Endothelial cell of umbilical vein (primary cell): Measurements from ENCODE around the gene GABPB1. TPM values are rescaled to one million over a fixed set of nuclear protein-coding genes. Genes with fewer than 3 reads are reported as not detected.

ENCODE experiments used
- BruUV-seq: library from RNA; stranded (reverse); fragments of 400-500 nt; replicated peaks from 2 replicates; lab custom pipeline; 2021; lab: Mats Ljungman, UMichigan
- CTCF ChIA-PET: fragments of 300-600, 350-600 bp; sonication (Branson Sonifier 250); formaldehyde crosslinking; loops from one replicate; lab custom pipeline; 2021; ENCODE audit warnings: antibody characterized with exemption, inconsistent platforms; lab: Charles Lee
- POLR2A ChIA-PET: fragments of 300-600, 350-600 bp; sonication (Branson Sonifier 250); formaldehyde crosslinking; loops from one replicate; lab custom pipeline; 2021; ENCODE audit warnings: antibody characterized with exemption, inconsistent platforms; lab: Charles Lee
- DNase-seq: peaks from one replicate; pipeline ENCODE4 v3.0.0-alpha.2; 2011; ENCODE audit warnings: low read depth, low spot score
- FAIRE-seq: peaks from 2 replicates; lab custom pipeline; 2011; peaks lifted over from hg19 to GRCh38; lab: Jason Lieb, UNC
- H2AFZ ChIP-seq: 2 replicates; pipeline ENCODE4 v1.6.0; 2012; ENCODE audit warnings: low read depth, low read length, control low read depth, inconsistent platforms
- H3K27ac ChIP-seq: 2 replicates; pipeline ENCODE4 v1.5.1; 2011; ENCODE audit warnings: low read depth, mild to moderate bottlenecking, control low read depth, low read length, moderate library complexity; ENCODE audit not compliant: insufficient read depth
- H3K27me3 ChIP-seq, 2 experiments: 2 replicates each; pipeline versions ENCODE4 v1.6.0 to v1.6.1; 2011; ENCODE audit warnings: low read length in 2 of 2, mixed read lengths in 1 of 2; ENCODE audit not compliant: control insufficient read depth in 2 of 2, insufficient read depth in 2 of 2
- H3K36me3 ChIP-seq, 2 experiments: 2 replicates in 1 of 2; 3 replicates in 1 of 2; pipeline ENCODE4 v1.5.1; 2011; ENCODE audit warnings: low read length in 2 of 2, mild to moderate bottlenecking in 1 of 2, moderate library complexity in 1 of 2; ENCODE audit not compliant: control insufficient read depth in 2 of 2, insufficient read depth in 2 of 2; ENCODE audit errors: extremely low read depth in 1 of 2
- H3K4me1 ChIP-seq: 3 replicates; pipeline ENCODE4 v1.5.1; 2011; ENCODE audit warnings: mild to moderate bottlenecking, low read length; ENCODE audit not compliant: control insufficient read depth, insufficient read depth; ENCODE audit errors: extremely low read depth
- H3K4me2 ChIP-seq: 2 replicates; pipeline ENCODE4 v1.6.1; 2011; ENCODE audit warnings: low read length, control low read depth, mixed read lengths; ENCODE audit not compliant: insufficient read depth
- H3K4me3 ChIP-seq, 3 experiments: fragments of 200-600 bp in 1 of 3; sonication (generic), shearing (Covaris generic) in 1 of 3; replicated peaks in 1 of 3; 2 replicates each; pipeline ENCODE4 v1.5.1; 2011 to 2016; ENCODE audit warnings: control low read depth in 3 of 3, low read length in 3 of 3, mild to moderate bottlenecking in 2 of 3, inconsistent platforms in 1 of 3, low read depth in 1 of 3, moderate library complexity in 1 of 3; ENCODE audit not compliant: insufficient read depth in 1 of 3
- H3K79me2 ChIP-seq: 2 replicates; pipeline ENCODE4 v1.6.0; 2012; ENCODE audit warnings: low read length, inconsistent platforms; ENCODE audit not compliant: control insufficient read depth, insufficient read depth
- H3K9ac ChIP-seq: replicated peaks from 2 replicates; pipeline ENCODE3; 2011; ENCODE audit warnings: low read length, control low read depth; ENCODE audit not compliant: insufficient read depth; ENCODE audit errors: extremely low read depth
- H3K9me1 ChIP-seq: replicated peaks from 3 replicates; pipeline ENCODE4 v1.6.0; 2011; ENCODE audit warnings: mild to moderate bottlenecking, low read length; ENCODE audit not compliant: control insufficient read depth, insufficient read depth; ENCODE audit errors: extremely low read depth
- H3K9me3 ChIP-seq: replicated peaks from 2 replicates; pipeline ENCODE4 v1.5.1; 2012; ENCODE audit warnings: low read length, inconsistent platforms; ENCODE audit not compliant: control insufficient read depth, insufficient read depth
- H4K20me1 ChIP-seq: replicated peaks from 2 replicates; pipeline ENCODE3; 2011; ENCODE audit warnings: mild to moderate bottlenecking, low read length; ENCODE audit not compliant: control insufficient read depth, insufficient read depth; ENCODE audit errors: extremely low read depth
- CTCF ChIP-seq, 2 donors: IDR thresholded peaks; 1 replicate in 1 of 2; 2 replicates in 1 of 2; pipeline ENCODE4 v1.5.1; 2011; ENCODE audit warnings: low read length in 2 of 2, mild to moderate bottlenecking in 2 of 2, moderate library complexity in 2 of 2, control low read depth in 1 of 2, inconsistent platforms in 1 of 2, low read depth in 1 of 2; ENCODE audit not compliant: insufficient read depth in 1 of 2; ENCODE audit errors: extremely low read depth in 1 of 2
- EZH2 ChIP-seq: IDR thresholded peaks from 2 replicates; pipeline ENCODE4 v1.6.1; 2012; ENCODE audit warnings: borderline replicate concordance, low read depth, mild to moderate bottlenecking, moderate library complexity, low read length, inconsistent platforms; ENCODE audit not compliant: severe bottlenecking
- FOS ChIP-seq: IDR thresholded peaks from 2 replicates; pipeline ENCODE4 v1.6.1; 2011; ENCODE audit warnings: mild to moderate bottlenecking, low read length, moderate library complexity, borderline replicate concordance; ENCODE audit not compliant: insufficient read depth
- GATA2 ChIP-seq: IDR thresholded peaks from 2 replicates; pipeline ENCODE4 v1.7.0; 2011; ENCODE audit warnings: low read depth, mild to moderate bottlenecking, moderate library complexity, mixed read lengths, low read length; ENCODE audit not compliant: insufficient read length, insufficient read depth
- JUN ChIP-seq: IDR thresholded peaks from 2 replicates; pipeline ENCODE4 v1.6.1; 2011; ENCODE audit warnings: borderline replicate concordance, low read depth; ENCODE audit not compliant: insufficient read length, insufficient read depth
- MAX ChIP-seq: IDR thresholded peaks from 2 replicates; pipeline ENCODE4 v1.6.1; 2011; ENCODE audit not compliant: insufficient read depth, insufficient read length
- MYC ChIP-seq: IDR thresholded peaks from one replicate; pipeline ENCODE4 v1.6.1; 2011; ENCODE audit warnings: mild to moderate bottlenecking, low read depth, low read length
- POLR2A ChIP-seq: IDR thresholded peaks from 2 replicates; pipeline ENCODE4 v1.6.1; 2012; ENCODE audit warnings: low read depth, mild to moderate bottlenecking, control low read depth, low read length
- POLR2AphosphoS5 ChIP-seq: IDR thresholded peaks from 2 replicates; pipeline ENCODE4 v1.6.1; 2012; ENCODE audit warnings: low read depth, mild to moderate bottlenecking, control low read depth, low read length, moderate library complexity; ENCODE audit not compliant: insufficient read depth
- dilution Hi-C: fragments of 300-500 bp; cut with MboI; formaldehyde crosslinking; loops from one replicate; pipeline ENCODE4 v1.15.0; 2019; ENCODE audit warnings: low sequenced_read_pairs; ENCODE audit not compliant: extremely low pct_ligation_motif_present
- intact Hi-C: fragments of 100-400 bp; cut with micrococcal nuclease; formaldehyde crosslinking; loops from one replicate; pipeline ENCODE4 v1.10.0; 2022
- polyA plus RNA-seq, 4 experiments: library from polyadenylated mRNA; depleted of rRNA in 3 of 4; stranded (reverse) in 3 of 4; unstranded in 1 of 4; fragments of >200 nt; gene quantifications; 2 replicates each; pipeline versions ENCODE4 v1.2.1 to v1.2.3, GENCODE V29; 2011 to 2012; ENCODE audit warnings: missing spikeins in 1 of 4
- total RNA-seq: library from RNA; stranded (reverse); gene quantifications from 2 replicates; pipeline ENCODE4 v1.2.3, GENCODE V29; 2021

GABPB1 gene
- total and polyA plus RNA-seq, 2 donors (not counting 3 experiments of a cell fraction or from before 2014, with no cell fraction given) = 42.3 to 59.7 TPM

GRCh38 chr15:50307799-50308198 is 47.2 kb downstream of the GABPB1 start:
- H3K9ac ChIP-seq = no peak overlapping the region
- H3K4me2 ChIP-seq = no peak overlapping the region
- TF ChIP-seq GATA2 (no peak), MYC (no peak), POLR2AphosphoS5 (no peak), MAX (no peak), POLR2A (no peak), JUN (no peak), EZH2 (no peak), FOS (no peak), CTCF (IDR thresholded peaks at IDR 0.05; ENCODE audit: extremely low read depth in 1 of 2, insufficient read depth in 1 of 2, low read depth in 1 of 2, low read length in 2 of 2) (no peak)
- ChIA-PET POLR2A (no interaction called here), CTCF (interaction anchor here (1.1 kb wide), 1 partner anchor 8 kb away, joined by 4 read pairs; no protein-coding TSS in a partner anchor)
- no peak overlapping the region for H3K4me3 ChIP-seq
- no peaks in the 10 kb centered on the region for H3K27me3 ChIP-seq
- no peak for FAIRE-seq
- H3K27ac ChIP-seq = no peak overlapping the region
- no peak for DNase-seq
- H4K20me1 ChIP-seq = no peaks in the 10 kb centered on the region
- dilution Hi-C loops (no loop called here), intact Hi-C loops (no loop called here)
- peaks cover 21% of the 10 kb centered on the region for H3K79me2 ChIP-seq
- H2AFZ ChIP-seq = no peak overlapping the region
- H3K36me3 ChIP-seq = peaks cover 4 to 7% of the 10 kb centered on the region in 2 experiments
- BruUV-seq = no TSS peak
- no peaks in the 10 kb centered on the region for H3K9me3 ChIP-seq
- H3K9me1 ChIP-seq = no peaks in the 10 kb centered on the region
- no peaks in the 10 kb centered on the region for H3K4me1 ChIP-seq
